Cardiac septum (tissue), 1 donor: Measurements from ENCODE around the gene DEFB119. TPM values are rescaled to one million over a fixed set of nuclear protein-coding genes. Genes with fewer than 3 reads are reported as not detected.

Source experiments
- total RNA-seq: library from RNA; stranded (reverse); fragmentation: NEBNext Ultra II Directional; extraction: Animal tissue kit (Norgen Biotek cat#: 25700); gene quantifications from one replicate; pipeline ENCODE4 v1.2.1, GENCODE V29; 2021
- donor health status: DM: no; HTN: no; CAD: no.

DEFB119 gene
- total RNA-seq, 1 donor from 2014 or later, result not detected

Other genes with a start within 250 kb of the DEFB119 start
- gene DEFB115, start 132.9 kb downstream of the DEFB119 start, total RNA-seq, result not detected
- not detected for gene DEFB116, start 82.0 kb downstream of the DEFB119 start, total RNA-seq
- gene DEFB118, start 22.0 kb downstream of the DEFB119 start, total RNA-seq, result not detected
- gene DEFB121, start 15.6 kb upstream of the DEFB119 start, total RNA-seq, result not detected
- gene DEFB123, start 50.0 kb upstream of the DEFB119 start, total RNA-seq, result not detected
- not detected for gene DEFB124, start 84.5 kb upstream of the DEFB119 start, total RNA-seq
- 2.1 TPM for gene REM1, start 84.7 kb upstream of the DEFB119 start, total RNA-seq
- 43.7 TPM for gene HM13, start 123.9 kb upstream of the DEFB119 start, total RNA-seq
- gene ID1, start 214.7 kb upstream of the DEFB119 start, total RNA-seq, result 163 TPM
- 11.3 TPM for gene COX4I2, start 247.3 kb upstream of the DEFB119 start, total RNA-seq